ENCODE results near the gene NAPSA.

Gene NAPSA

DNA sequence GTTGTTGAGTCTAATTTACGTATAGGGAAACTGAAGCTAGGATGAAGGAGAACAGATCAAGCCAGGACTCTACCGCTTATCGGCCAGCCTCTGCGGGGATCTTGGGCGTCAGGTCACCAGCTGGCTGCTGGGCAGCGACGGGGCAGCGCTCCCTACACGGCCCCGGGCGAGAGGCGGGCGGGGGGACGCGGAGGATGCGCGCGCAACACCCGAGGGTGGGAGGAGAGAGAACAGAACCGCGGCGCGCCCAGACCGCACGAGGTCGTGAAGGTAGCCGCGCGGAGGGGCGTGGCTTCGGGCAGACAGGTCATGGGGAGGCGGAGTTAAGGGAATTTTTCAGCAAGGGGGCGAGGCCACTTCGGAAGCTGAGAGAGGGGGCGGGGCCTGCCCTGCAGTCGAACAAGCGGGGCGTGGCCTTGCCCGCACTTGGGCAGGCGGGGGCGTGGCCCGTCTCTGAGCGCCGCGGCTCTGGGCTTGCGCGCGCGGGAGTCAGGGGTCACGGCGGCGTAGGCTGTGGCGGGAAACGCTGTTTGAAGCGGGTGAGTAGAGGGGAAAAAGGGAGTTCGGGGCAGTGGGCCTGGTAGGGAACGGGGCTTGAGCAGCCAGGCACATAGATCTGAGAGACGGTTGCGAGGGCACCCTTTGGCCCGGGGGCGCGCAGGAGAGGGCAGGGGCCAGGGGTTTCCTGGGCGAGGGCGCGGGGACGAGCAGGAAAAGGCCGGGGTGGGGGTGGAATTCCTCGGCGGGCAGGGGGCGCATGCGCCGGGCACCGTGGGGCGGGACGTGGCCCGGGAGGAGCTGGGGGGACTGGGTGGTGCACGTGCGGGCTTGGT lies 18.6 kb upstream of the NAPSA start, which contains the start of gene POLD1:
Gene POLD1, plus strand, starts transcription at position 496 of the 833 bp plus-strand sequence. CDS start 14,505 bp downstream, outside the sequence.
- TF ChIP-seq, protein P1, sequence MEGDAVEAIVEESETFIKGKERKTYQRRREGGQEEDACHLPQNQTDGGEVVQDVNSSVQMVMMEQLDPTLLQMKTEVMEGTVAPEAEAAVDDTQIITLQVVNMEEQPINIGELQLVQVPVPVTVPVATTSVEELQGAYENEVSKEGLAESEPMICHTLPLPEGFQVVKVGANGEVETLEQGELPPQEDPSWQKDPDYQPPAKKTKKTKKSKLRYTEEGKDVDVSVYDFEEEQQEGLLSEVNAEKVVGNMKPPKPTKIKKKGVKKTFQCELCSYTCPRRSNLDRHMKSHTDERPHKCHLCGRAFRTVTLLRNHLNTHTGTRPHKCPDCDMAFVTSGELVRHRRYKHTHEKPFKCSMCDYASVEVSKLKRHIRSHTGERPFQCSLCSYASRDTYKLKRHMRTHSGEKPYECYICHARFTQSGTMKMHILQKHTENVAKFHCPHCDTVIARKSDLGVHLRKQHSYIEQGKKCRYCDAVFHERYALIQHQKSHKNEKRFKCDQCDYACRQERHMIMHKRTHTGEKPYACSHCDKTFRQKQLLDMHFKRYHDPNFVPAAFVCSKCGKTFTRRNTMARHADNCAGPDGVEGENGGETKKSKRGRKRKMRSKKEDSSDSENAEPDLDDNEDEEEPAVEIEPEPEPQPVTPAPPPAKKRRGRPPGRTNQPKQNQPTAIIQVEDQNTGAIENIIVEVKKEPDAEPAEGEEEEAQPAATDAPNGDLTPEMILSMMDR (IDR thresholded peaks at IDR 0.05; ENCODE audit: extremely low read depth, missing control alignments), result no peak
- peak; percentile 100 for DNase-seq (ENCODE audit: low spot score)

DNA sequence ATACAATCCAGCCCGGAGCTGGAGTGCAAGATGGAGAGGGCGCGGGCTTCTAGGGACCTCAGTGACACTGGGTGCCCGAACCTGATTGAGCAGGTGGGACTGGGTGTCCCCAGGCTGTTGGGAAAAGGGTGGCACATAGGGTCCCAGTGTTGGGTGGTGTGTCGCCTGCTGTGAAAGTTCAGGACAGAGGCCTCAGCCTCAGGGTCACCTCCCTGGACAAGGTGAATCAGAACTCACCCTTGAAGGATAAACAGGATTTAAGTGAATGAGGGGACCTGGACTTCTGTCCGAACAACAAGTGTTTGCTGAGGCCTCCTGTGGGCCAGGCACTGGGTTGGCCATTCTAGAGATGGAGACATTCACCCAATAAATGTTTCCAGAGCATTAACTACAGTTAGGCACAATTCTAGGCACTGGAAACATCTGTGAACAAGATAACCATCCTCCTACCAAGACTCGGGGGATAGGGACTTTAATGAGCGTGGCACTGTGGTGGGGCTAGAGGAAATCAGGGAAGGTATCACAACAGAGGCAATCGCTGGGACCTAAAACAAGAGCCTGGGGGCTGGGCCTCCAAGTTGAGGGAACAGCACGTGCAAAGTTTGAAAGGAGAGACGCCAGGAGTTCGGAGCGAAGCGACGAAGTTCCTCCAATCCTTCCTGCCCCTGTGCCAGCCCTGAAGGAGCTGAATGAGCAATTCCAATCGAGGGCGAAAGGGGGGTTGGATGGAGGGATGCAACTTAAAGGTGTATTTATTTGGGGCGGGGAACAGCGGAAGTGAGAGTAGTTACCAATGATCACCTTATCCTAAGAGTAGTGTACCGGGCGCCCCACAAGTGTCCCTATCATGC lies 17.8 kb upstream of the NAPSA start:
- no peak for DNase-seq (ENCODE audit: low spot score)

DNA sequence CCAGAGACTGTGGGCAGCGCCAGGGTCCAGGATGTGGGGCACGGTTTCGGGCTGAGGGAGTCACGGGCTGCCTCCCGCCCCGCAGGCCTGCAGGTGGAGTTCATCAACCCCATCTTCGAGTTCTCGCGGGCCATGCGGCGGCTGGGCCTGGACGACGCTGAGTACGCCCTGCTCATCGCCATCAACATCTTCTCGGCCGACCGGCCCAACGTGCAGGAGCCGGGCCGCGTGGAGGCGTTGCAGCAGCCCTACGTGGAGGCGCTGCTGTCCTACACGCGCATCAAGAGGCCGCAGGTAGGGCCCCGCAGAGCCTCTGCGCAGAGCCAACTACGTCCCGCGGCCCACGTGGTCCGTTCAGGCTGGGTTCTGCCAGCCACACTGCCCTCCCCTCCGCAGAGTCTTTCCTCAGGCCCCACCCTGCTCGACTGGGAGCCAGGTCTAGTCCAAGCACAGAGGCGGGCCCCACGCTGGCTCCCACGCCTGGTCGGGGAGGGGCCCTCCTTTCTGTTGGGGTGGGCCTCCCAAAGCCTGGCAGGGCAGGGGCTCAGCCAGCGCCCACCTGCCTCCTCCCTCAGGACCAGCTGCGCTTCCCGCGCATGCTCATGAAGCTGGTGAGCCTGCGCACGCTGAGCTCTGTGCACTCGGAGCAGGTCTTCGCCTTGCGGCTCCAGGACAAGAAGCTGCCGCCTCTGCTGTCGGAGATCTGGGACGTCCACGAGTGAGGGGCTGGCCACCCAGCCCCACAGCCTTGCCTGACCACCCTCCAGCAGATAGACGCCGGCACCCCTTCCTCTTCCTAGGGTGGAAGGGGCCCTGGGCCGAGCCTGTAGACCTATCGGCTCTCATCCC lies 16.7 kb upstream of the NAPSA start:
- DNase-seq (ENCODE audit: low spot score), result no peak
- TF ChIP-seq, protein P1 (IDR thresholded peaks at IDR 0.05; ENCODE audit: extremely low read depth, missing control alignments), result no peak

More for the DNA sequence above, 17.8 kb upstream of the NAPSA start:
- TF ChIP-seq, protein P1 (IDR thresholded peaks at IDR 0.05; ENCODE audit: extremely low read depth, missing control alignments), result no peak

DNA sequence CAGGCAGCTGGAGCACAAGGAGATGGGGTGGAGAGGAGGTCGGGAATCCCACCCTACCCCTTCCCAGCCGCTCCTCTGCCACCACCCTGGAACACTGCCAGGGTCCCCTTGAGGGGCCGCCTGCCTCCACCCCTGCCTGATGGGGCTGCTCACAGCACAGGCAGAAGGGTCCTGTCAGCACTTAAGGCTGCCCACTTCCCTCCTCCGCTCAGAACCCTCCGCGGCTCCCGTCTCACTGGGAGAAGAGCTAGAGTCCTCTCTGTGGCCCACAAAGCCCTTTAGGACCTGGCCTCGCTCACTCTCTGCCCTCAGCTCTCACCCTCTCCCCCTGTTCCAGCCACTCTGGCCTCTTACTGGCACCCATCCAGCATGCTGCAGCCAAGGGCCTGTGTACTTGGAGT lies 15.3 kb upstream of the NAPSA start:
- TF ChIP-seq, protein P1 (IDR thresholded peaks at IDR 0.05; ENCODE audit: extremely low read depth, missing control alignments), result no peak
- no peak for DNase-seq (ENCODE audit: low spot score)

DNA sequence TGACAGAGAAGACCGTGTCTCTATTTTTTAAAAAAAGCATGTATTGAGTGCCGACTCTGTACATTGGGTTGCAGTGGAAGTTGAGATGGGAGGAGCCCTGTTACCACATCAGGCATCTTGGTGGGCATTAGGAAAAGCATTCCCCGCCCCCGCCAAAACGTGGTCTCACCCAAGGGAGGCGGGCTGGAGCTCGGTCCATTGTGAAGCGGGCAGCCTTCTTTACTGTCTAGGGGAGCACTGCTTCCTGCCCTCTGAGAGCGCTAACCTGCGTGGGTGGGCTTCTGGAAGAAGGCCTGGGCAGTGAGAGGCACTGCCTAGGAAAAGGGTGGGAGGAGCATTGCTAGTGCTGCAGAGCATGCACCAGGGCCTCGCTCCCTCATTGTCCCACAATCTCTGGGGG lies 14.7 kb upstream of the NAPSA start:
- DNase-seq (ENCODE audit: low spot score), result no peak
- TF ChIP-seq, protein P1 (IDR thresholded peaks at IDR 0.05; ENCODE audit: extremely low read depth, missing control alignments), result no peak

GRCh38 chr19:50379602-50380001 lies 14.2 kb upstream of the NAPSA start:
- no peak for DNase-seq (ENCODE audit: low spot score)
- TF ChIP-seq, protein P1 (IDR thresholded peaks at IDR 0.05; ENCODE audit: extremely low read depth, missing control alignments), result no peak

All from GM20000 (cell line).